Brain pericyte (primary cell): ENCODE data around the gene FRMD8.

Source experiments
- DNase-seq: peaks from one replicate; pipeline ENCODE4 v3.0.0-alpha.2; 2012; ENCODE audit warnings: low read depth, low spot score

FRMD8 gene

GRCh38 chr11:65454311-65454695, 67.9 kb downstream of the FRMD8 start:
- DNase-seq: no peak

DNA sequence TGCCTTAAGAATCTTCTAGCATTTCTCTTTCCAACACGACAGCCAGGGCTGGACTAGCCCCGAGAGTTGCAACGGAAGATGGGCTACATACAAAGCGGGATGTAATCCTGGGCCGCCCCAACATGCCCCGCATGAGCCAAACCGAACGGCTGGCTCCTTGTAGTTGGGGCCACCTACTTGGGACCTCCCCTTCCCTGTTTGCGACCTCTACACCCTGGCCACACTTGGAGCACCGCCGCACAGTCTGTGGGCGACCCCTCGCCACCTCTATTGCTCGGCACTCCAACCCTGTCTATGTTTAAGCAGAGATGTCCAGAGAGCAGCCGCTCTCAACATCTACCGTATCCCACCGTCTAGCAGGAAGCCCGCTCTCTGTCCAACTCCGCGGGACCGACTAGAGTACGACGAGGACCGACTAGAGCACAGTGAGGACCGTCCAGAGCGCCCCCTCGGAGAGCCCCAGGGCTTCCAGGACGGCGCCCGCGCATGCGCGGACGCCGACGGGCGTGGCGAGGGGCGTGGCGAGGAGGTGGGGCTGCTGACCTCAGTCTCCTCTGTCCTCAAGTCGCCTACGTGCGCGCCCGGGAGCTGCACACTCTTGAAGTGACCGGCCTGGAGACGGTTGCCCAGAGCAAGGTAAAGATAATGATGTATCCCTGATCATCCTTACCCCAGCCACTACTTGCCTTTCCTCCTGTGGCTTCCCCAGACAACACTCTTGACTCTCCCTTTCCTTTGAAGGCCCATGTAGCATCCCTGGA, 68.4 kb downstream of the FRMD8 start:
- DNase-seq: no peak

DNA sequence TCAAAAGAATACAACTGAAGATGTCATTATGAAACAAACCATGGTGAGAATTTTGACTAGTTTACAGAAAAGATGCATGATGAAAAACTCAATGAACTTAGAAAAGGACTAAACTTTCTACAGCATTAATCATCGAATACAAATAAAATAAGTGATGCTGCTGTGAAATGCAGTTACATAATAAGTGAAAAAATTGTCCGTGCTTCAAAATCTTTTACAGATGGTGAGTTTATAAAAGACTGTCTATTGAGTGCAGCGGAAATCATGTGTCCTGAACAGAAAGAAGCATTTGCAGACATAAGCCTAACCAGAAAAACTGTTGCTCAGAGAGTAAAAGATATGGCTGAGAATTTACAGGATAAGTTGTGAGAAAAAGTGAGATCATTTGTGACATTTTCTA, 70.0 kb downstream of the FRMD8 start:
- DNase-seq: no peak

- no peak for DNase-seq
Observed at GRCh38 chr11:65459552-65459951, 73.1 kb downstream of the FRMD8 start.
